ES-I3 (cell line): ENCODE results near the gene CPM.
"Not testable (repeated sequence)": the region's sequence is repeated elsewhere in the genome, so short reads cannot be mapped to it uniquely, and the experiment has no call there.

ENCODE experiments used
- H3K36me3 ChIP-seq: 2 replicates; pipeline ENCODE4 v1.6.1; 2013; ENCODE audit warnings: mild to moderate bottlenecking, low read length, control low read depth, moderate library complexity; ENCODE audit not compliant: insufficient read depth
- H3K4me1 ChIP-seq: 2 replicates; pipeline ENCODE4 v1.6.1; 2013; ENCODE audit warnings: mild to moderate bottlenecking, control low read depth, low read length; ENCODE audit not compliant: insufficient read depth
- H3K9ac ChIP-seq: 2 replicates; pipeline ENCODE4 v1.6.1; 2013; ENCODE audit warnings: low read depth, mild to moderate bottlenecking, low read length, moderate library complexity
- H3K9me3 ChIP-seq: 2 replicates; pipeline ENCODE4 v1.6.1; 2013; ENCODE audit warnings: mild to moderate bottlenecking, low read length, moderate library complexity; ENCODE audit not compliant: control insufficient read depth, insufficient read depth

CPM gene

DNA sequence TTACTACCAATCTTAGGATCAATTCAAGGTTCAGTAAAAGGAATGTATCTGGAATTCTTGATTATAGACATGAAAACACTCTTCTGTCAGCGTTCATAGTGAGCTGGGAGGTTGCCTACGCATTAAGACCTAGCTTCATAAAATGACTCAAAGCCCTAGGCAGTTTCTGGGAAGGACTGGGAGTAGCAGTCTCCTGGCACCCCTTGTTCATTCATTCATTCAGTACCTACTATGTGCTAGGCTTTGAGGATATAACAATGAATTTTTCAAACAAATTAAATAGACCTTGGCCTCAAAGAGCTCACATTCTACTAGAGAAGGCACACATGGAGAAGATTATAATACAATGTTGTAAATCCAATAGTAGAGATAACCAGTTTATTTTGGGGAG lies 78.9 kb downstream of the CPM start:
- Histone ChIP-seq H3K36me3 (no peaks in the 10 kb centered on the region), H3K9me3 (no peaks in the 10 kb centered on the region), H3K4me1 (no peaks in the 10 kb centered on the region), H3K9ac (no peak overlapping the region)

- no peaks in the 10 kb centered on the region for H3K4me1 ChIP-seq
- H3K9ac ChIP-seq = no peak overlapping the region
- no peaks in the 10 kb centered on the region for H3K36me3 ChIP-seq
- H3K9me3 ChIP-seq = no peaks in the 10 kb centered on the region
Measured at GRCh38 chr12:68853396-68854077, 79.4 kb downstream of the CPM start.

DNA sequence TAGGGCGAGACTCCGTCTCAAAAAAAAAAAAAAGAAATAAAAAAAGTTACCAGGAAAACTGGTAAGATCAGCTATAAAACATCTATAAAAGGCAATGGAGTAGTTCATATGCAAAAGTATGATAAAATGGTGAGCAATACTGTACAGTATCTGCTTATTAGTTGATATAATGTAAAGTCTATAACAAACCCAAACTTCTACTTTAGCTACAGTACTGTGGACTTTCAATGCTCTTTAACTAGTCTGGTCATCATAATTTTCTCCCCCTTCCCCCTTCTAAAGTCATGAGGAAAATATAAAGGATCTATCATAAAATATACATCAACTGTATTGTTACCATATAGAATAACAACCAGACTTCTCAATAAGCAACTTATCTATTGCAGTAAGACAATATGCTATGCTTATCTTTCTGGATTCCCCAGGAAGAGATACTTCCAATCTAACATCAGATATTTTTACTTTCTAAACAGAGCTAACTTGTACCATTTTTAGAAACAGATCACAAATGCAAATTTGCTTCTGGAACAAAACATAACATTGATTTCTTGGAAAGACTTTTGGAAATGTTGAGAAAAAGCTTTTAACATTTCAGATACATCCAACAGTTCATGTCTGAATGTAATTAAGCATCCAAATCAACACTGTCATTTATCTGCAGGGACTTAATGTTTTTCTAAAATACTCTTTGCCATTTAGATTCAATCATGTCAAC lies 81.2 kb downstream of the CPM start:
- no peaks in the 10 kb centered on the region for H3K9me3 ChIP-seq
- H3K4me1 ChIP-seq = no peaks in the 10 kb centered on the region
- H3K9ac ChIP-seq = no peak overlapping the region
- no peaks in the 10 kb centered on the region for H3K36me3 ChIP-seq

DNA sequence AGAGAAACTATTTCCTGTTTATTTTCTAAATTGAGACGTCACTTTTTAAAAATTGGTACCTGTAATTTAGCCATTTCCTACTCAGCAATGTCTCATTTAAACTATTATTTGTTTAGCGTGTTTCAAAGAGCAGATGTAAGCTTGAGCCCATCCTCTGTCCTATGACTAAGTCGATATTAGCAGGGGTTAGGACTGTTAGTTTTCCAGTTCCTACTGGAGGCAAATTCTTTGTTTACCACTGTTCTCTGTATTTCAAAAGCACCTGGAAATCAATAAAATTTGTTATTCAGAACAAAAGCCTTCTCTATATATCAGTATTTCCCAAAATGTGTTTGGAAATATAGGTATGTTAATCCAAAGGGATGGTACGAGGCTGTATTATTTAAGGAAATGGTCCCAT lies 82.6 kb downstream of the CPM start:
- Histone ChIP-seq H3K9ac (no peak overlapping the region), H3K36me3 (no peaks in the 10 kb centered on the region), H3K9me3 (no peaks in the 10 kb centered on the region), H3K4me1 (no peaks in the 10 kb centered on the region)

- H3K9ac ChIP-seq = no peak overlapping the region
- H3K36me3 ChIP-seq = peaks cover 3% of the 10 kb centered on the region; the same call in 1 of the 2 replicates
- no peaks in the 10 kb centered on the region for H3K9me3 ChIP-seq
- H3K4me1 ChIP-seq = no peaks in the 10 kb centered on the region
Measured at GRCh38 chr12:68846811-68847210, 86.2 kb downstream of the CPM start.

GRCh38 chr12:68844788-68845695 lies 87.9 kb downstream of the CPM start:
- Histone ChIP-seq H3K9me3 (no peaks in the 10 kb centered on the region), H3K9ac (no peak overlapping the region; the same call in 1 of the 2 replicates), H3K4me1 (no peaks in the 10 kb centered on the region), H3K36me3 (peaks cover 18% of the 10 kb centered on the region)

DNA sequence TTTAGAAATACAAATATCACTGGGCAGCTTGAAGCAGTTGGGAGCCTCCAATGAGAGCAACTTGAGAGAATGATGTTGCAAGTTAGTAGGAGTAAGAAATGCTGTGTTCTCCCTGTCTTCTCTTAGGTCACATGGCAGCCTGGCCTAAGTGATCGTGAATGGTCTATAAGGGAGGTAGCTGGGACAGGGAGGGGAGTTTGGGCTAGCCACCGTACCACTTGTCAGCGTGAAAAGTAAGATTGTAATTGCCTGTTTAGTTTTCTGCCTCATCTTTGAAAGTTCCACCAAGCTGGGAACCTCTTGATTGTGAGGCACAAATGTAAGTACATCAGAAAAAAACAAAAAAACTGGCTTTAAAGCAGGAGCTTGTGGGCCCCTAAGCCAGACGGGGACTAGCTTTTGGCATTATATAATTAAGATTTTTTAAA lies 88.6 kb downstream of the CPM start:
- Histone ChIP-seq H3K36me3 (peaks cover 22% of the 10 kb centered on the region), H3K9me3 (no peaks in the 10 kb centered on the region), H3K4me1 (no peaks in the 10 kb centered on the region), H3K9ac (no peak overlapping the region)

- Histone ChIP-seq H3K36me3 (peaks cover 32% of the 10 kb centered on the region), H3K9ac (no peak overlapping the region), H3K9me3 (no peaks in the 10 kb centered on the region), H3K4me1 (no peaks in the 10 kb centered on the region)
Measured at GRCh38 chr12:68842784-68843567, 90.0 kb downstream of the CPM start.

GRCh38 chr12:68842123-68842522 lies 90.8 kb downstream of the CPM start:
- Histone ChIP-seq H3K4me1 (no peaks in the 10 kb centered on the region), H3K36me3 (peaks cover 37% of the 10 kb centered on the region), H3K9me3 (no peaks in the 10 kb centered on the region), H3K9ac (no peak overlapping the region)

GRCh38 chr12:68841717-68842116 lies 91.3 kb downstream of the CPM start:
- Histone ChIP-seq H3K36me3 (peaks cover 41% of the 10 kb centered on the region), H3K9ac (no peak overlapping the region)

GRCh38 chr12:68841175-68841574 lies 91.8 kb downstream of the CPM start:
- not testable (repeated sequence) for H3K9me3 ChIP-seq, H3K9ac ChIP-seq, H3K4me1 ChIP-seq
- peaks cover 41% of the 10 kb centered on the region for H3K36me3 ChIP-seq

More at GRCh38 chr12:68841717-68842116, 91.3 kb downstream of the CPM start:
- H3K4me1 ChIP-seq = no peaks in the 10 kb centered on the region
- no peaks in the 10 kb centered on the region for H3K9me3 ChIP-seq

- H3K36me3 ChIP-seq = peaks cover 45% of the 10 kb centered on the region
Measured at GRCh38 chr12:68839183-68840147, 93.5 kb downstream of the CPM start.

More at GRCh38 chr12:68839183-68840147, 93.5 kb downstream of the CPM start:
- H3K9me3 ChIP-seq = no peaks in the 10 kb centered on the region
- no peak overlapping the region for H3K9ac ChIP-seq
- H3K4me1 ChIP-seq = no peaks in the 10 kb centered on the region
